ENCODE results near the gene ZNF516.
"Not testable (repeated sequence)": the region's sequence is repeated elsewhere in the genome, so short reads cannot be mapped to it uniquely, and the experiment has no call there.

ZNF516 gene

DNA sequence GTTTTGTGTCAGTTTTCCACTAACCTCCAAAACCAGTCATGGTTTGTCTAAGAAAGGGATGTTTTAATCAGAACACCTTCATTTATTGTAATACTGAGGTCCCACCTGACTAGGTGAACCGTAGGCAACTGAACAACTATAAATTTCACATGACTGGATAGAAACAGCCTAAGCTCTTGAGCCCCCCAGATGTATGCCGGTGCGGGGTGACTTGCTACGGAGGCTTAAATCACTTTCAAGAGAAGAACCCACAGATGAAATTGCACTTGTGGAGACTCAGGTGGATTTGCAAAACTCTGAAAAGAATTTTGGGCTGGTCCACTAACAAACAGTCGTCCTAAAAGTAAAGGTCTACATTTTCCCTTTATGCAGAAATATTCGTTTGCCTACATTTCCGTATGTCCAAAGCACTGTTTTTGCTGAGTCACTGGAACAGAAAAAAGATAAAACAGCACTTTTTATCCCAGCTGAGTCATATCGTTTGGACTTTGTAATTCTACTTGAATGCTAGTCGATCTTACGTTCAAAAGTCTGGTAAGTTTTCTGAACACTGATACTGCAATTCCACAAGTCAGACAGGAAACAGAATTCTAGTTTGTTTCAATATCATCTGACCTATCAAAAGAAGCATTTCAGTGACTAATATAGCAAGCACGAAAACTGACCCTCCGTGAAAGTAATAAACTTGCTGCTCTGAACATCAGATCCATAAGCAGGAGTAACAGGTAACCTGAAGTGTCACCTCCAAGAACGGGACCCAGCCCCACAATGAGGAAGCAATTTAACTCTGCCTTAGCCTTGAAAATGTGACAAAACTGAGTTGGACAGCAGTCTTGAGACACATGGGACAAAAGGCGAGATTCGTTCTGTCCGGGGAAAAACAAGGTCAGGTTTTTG, 18.1 kb downstream of the ZNF516 start:
- no peak for DNase-seq (ENCODE audit: low read depth, low spot score)
- no peak overlapping the region for H3K4me3 ChIP-seq (ENCODE audit: low read length)

DNA sequence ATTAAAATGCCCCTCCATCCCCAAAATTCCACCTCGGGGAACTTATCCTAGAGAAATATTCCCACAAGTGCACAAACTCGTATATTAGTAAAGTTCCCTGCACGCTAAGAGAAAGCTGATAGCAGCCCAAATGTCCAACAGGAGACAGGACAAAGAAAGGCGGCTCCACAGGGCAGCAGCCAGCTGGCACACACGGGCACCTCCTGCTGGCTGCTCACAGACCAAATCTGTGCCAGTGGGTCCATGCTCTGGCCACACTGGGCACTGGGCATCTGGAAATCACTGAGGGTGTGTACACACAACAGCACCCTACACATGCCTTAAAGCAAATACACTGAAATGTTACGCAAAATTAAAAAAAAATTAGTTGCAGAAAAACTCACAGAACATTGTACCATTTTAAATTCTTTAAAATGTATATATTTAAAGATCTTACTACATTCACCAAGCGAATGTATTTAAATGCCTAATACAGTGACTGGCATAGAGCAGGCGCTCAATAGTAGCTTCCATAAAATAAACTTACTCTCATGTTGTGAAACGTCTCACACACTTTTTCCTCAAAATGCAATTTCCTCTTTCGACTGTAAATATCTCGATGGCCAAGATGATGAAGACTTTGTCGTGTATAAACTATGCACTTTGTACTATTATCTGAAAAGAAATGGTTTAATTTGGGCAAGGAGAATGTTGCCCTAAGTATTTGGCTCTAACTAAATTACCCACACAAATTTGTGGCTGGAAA, 19.4 kb downstream of the ZNF516 start:
- no peak for DNase-seq (ENCODE audit: low read depth, low spot score)
- no peak overlapping the region for H3K4me3 ChIP-seq (ENCODE audit: low read length)

DNA sequence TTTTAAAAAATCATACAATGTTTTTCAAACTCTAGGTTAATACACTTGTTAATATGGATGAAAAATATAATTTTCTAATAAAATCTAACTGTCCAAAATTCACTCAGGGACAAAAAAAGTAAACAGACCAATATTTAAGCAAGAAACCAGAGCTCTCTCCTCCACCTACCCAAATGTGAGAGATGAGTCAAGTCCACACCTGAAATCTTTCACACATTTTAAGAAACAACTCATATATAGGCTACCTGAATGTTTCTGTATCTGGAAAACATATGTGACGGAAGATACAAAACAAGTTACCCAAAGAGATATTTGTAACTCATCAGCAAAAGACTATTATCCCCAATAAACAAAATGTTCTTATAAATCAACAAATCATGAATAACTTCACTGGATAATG, 20.2 kb downstream of the ZNF516 start:
- DNase-seq (ENCODE audit: low read depth, low spot score) = no peak
- H3K4me3 ChIP-seq (ENCODE audit: low read length) = no peak overlapping the region

DNA sequence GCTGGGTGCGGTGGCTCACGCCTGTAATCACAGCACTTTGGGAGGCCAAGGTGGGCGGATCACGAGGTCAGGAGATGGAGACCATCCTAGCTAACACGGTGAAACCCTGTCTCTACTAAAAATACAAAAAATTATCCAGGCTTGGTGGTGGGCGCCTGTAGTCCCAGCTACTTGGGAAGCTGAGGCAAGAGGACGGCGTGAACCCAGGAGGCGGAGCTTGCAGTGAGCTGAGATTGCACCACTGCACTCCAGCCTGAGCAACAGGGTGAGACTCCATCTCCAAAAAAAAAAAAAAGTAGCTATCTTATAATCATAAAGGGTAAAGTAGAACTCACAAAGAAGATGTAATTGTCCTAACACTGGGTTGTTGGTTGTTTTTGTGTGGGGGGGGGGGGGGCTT, 21.5 kb downstream of the ZNF516 start:
- H3K4me3 ChIP-seq (ENCODE audit: low read length); DNase-seq (ENCODE audit: low read depth, low spot score): not testable (repeated sequence)

DNA sequence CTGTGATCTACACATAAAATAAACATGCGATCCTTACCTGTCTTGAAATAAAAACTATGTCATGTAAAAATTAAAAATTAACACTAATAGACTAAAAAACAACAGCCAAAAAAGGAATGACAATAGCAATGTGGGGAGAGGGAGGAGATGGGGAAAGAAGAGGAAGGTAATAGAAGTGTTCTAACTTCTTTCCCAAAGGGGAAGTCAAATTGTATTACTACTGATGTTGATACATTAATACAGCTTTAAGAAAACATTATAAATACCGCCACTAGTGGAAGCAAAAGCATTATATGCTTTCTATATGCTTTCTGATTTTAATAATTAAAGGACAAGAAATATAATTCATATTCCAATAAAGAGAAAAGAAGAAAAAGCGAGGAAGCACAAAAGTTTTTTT, 22.2 kb downstream of the ZNF516 start:
- H3K4me3 ChIP-seq (ENCODE audit: low read length) = no peak overlapping the region
- DNase-seq (ENCODE audit: low read depth, low spot score) = no peak

DNA sequence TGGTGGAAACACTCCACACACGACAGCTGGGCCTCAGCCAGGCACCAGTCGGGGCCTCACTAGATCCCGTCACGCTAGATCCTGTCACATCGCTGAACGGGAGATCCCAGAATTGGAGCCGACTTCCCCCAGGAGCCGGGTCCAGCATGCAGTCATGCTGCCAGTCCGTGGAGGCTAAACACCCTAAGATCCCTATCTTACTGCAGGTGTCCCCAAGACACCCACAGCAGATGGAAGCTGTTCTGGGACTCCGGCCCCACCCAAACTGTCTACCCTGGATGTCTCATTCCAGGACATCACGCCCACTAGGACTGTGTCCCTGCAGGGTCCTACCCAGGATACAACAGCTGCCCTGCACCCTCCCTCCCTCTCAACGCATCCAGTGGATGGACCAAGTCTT, 23.4 kb downstream of the ZNF516 start:
- no peak for DNase-seq (ENCODE audit: low read depth, low spot score)
- no peak overlapping the region for H3K4me3 ChIP-seq (ENCODE audit: low read length)

DNA sequence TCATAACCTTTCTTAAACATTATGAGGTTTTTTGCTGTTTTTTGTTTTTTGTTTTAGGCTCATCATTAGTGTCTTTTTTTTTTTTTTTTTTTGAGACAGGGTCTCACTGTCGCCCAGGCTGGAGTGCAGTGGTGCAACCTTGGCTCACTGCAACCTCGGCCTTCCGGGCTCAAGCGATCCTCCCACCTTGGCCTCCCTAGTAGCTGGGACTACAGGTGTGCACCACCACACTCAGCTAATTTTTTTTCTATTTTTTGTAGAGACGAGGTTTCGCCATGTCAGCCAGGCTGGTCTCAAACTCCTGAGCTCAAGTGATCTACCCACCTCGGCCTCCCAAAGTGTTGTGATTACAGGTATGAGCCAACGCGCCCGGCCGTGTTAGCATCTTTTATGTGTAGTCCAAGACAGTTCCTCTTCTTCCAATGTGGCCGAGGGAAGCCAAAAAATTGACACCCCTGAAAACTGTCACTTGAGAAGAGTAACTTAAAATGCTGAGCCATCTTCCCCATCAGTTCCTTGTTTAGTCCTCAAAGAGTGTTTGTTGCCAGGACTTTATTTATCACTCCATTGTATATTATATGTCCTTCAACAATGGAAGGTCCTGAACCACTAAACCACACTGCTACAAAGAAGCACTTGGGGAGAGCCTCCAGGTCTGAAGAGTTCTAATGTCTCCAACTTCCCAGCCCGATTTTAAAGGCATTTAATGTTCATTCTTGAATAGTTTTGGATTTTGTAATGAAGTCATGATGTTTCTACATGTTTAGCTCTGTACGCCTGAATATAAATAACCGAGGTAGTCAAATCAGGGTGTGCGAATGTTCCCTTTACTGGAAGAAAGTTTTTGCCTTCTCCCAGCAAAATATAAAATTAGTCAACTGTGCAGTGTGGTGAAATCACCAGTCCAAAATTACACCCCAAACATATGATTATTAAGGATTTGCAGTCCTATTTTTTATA, 26.4 kb downstream of the ZNF516 start:
- no peak for DNase-seq (ENCODE audit: low read depth, low spot score)

DNA sequence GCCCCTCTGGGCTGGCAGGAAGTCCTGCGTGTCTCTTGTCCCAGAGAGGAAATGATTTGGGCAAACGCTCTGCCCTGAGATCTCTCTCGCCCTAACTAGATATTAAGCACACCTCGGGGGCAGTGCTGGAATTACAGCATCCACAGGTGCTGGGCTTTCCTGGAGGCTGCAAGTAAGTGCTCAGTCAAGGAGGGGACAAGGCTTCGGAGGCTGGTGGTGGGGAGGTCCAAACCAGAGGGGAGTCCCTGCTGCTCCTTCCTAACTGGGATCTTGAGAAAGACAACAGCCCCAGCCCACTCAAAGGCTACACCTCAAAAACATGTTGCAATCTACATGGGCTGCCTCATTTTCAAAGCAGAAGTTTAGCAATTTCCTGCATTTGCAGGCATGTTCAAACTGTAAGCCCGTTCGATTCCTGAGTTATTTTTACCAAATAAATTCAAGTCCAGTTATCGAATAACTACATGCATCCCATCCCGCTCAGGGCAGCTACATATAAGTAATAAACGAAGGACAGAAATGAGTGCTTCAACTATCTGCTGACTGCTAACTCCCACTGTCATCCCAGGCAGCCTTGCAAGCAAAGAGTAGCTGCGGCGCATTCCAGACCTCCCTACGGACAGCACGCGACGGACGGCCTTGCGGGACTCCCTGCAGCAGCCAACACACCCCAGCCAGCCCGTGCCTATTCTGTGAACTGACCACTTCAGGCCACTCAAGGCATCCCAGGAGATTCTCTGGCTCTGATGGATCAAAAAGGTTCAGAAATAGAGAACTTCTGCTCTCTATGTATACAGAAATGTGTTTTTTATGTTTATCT, 27.5 kb downstream of the ZNF516 start:
- DNase-seq (ENCODE audit: low read depth, low spot score) = no peak
- no peak overlapping the region for H3K4me3 ChIP-seq (ENCODE audit: low read length)

More for the DNA sequence above, 26.4 kb downstream of the ZNF516 start:
- H3K4me3 ChIP-seq (ENCODE audit: low read length) = no peak overlapping the region

DNA sequence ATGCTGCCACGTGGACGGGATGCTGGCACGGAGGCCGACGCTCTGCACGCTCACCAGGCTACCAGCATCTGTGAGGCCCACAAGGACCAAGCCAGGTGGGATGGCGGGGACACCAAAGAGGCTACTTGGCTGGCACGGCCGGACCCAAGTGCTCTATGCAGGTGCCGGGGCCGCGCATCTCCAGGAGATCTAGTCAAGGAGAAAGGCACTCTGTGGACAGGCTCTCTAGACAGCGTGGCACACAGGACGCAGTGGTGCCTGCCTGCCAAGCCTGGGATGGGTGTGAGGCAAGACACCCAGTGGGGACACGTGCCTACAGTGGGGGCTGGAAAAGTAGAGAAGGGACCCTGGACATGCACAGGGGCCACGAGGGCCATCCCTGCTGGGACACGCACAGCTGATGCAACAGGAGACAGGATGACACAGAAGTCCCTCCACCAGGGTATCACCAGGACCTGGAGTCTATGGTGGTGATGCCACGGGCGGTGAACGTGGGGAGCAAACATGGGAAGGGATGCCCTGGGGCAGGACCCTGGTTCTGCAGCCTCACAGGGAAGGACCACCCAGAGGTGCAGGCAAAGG, 28.5 kb downstream of the ZNF516 start:
- H3K4me3 ChIP-seq (ENCODE audit: low read length) = no peak overlapping the region
- DNase-seq (ENCODE audit: low read depth, low spot score) = no peak

DNA sequence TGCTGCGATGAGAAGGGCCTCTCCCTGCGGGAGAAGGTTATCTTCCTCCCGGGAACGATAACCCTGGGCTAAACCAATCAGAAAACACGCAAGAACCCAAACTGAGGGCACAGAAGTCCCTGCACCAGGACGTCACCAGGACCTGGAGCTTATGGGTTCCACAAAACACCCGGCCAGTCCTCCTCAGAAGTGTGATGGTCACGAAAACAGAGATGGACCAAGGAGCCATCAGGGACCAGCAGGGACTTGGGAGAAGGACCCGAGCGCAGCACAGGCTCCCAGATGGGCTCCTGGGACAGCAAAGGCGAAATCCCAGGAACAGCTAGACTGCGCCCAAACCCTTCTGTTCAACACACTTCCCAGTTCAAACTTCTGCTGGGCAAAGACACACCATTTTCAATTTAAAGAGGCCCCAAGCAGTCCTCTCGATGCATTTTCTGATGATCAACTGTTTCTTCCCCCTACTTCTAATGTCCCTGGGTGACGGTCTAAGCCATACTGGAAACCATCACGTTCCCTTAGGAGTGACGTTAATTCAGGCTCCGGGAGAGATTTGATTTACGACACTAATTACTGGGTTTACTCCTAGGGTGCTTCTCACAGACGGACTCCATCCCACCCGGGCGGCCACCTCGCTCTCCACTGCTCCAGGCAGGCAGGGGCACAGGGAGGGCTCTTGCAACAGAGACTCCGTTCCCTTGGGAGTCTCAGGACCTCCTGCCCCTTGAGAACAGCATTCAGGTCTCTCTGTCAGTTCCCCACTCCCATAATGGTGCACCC, 29.2 kb downstream of the ZNF516 start:
- no peak for DNase-seq (ENCODE audit: low read depth, low spot score)
- no peak overlapping the region for H3K4me3 ChIP-seq (ENCODE audit: low read length)

DNA sequence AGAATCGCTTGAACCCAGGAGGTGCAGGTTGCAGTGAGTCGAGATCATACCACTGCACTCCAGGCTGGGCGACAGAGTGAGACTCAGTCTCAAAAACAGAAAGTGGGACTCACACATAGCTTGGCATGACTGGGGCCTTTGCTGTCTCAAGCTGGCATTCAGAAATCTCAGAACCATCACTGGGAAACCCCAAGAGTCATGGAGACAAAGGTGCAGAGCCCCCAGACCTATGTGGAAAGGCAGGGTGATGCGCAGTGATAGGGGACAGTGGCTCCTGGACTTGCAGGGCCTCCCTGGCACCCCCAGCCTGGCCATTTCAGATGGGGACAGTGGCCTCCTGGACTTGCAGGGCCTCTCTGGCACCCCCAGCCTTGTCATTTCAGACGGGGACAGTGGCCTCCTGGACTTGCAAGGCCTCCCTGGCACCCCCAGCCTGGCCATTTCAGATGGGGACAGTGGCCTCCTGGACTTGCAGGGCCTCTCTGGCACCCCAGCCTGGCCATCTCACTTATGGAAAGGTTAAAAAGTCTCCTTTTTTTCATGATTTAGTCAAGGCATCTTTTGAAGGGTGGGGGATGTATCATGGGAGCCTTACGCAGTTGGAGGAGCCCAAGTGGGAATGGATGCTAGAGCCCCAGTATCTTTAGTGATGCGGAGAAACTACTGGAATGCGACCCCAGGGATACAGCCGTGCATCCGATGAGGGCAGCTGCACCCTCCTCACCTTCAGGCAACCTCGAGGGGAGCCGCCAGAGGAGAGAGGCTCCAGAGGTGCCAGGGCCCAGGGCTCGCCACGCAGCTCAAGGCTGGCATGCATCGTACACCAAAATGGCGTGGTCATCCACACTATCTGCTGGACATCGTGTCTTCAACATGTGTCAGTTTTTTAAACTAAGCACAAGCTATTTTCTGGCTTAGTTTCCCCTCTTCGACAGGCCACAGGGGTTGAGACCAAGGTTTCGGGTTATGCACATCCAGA, 30.5 kb downstream of the ZNF516 start:
- H3K4me3 ChIP-seq (ENCODE audit: low read length) = no peak overlapping the region
- no peak for DNase-seq (ENCODE audit: low read depth, low spot score)

DNA sequence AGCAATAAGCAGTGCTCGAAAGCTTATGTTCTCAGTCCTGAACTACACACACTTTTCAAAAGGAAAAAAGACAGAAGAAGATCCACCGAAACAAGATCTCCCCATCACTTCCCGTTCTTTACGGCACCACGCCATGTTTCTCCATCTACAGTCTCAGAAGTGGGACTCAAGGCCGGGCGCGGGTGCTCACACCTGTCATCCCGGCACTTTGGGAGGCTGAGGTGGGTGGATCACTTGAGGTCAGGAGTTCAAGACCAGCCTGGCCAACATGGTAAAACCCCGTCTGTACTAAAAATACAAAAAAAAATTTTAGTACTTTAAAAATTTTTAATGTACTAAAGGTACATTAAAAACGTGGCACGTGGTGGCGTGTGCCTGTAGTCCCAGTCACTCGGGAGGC, 31.2 kb downstream of the ZNF516 start:
- DNase-seq (ENCODE audit: low read depth, low spot score) = no peak
- no peak overlapping the region for H3K4me3 ChIP-seq (ENCODE audit: low read length)

DNA sequence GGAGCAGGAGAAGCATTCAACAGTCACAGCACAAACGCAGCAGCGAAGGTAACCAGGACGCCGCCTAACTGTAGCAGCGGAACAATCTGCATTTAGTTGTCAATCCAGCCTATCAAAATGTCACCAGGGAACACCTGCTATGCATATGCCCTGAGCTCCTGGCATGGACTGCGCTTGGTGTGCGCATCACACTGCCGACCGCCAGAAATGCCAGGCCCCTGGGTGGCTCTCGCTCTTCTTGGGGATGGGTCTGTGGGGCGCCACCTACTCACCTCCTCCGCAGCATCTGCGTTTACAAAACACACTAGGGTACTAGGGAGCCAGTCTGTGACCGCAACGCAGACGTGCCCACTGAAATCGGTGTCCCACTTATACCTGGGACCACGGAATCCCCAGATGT, 31.7 kb downstream of the ZNF516 start:
- DNase-seq (ENCODE audit: low read depth, low spot score) = no peak

DNA sequence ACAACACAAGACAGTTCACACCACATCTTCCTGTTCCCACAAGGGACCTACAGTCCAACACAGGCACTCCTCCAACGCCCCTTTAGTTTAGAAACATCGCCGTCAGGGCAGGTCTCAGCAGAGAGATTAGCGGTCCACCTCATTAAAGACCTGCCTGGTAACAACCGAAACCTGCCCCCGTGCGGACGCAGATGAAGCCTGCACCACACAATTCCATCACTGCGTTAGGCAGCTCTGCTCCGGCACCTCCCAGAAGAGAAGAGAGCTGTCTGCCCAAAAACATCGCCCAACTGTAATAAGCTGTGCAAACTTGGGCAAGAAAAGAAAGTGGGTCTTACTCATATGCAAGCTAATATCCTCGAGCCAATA, 32.7 kb downstream of the ZNF516 start:
- no peak for DNase-seq (ENCODE audit: low read depth, low spot score)
- no peak overlapping the region for H3K4me3 ChIP-seq (ENCODE audit: low read length)

More for the DNA sequence above, 31.7 kb downstream of the ZNF516 start:
- no peak overlapping the region for H3K4me3 ChIP-seq (ENCODE audit: low read length)

DNA sequence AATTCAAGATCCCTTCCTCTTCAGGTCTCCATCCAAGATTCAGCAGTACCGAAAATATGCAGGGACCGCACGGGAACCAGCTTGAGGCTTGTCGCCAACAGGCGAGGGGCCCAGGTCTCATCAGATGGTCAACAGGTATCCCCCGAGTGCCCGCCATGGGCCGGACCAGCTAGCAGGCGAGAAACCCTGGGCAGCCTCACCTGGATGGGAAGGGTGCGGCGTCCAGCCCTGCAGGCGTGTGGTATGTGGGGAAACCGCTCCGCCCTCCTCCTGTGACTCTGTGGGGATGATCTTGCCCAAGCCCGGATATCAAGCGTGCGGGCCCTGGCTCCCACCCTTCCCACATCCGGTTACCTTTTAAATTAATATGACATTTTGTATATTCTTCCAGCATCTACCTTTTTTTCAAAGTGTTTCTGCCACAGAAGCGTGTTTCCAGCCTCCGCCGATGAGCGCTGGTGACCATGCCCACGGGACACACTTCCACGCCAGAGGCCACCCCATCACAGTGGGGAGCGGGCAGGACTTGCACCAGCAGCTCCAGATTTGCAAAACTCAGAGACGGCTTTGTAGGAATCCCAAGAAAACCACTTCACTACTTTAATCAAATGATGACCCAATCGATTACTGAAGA, 33.2 kb downstream of the ZNF516 start:
- DNase-seq (ENCODE audit: low read depth, low spot score) = no peak
- H3K4me3 ChIP-seq (ENCODE audit: low read length) = no peak overlapping the region

DNA sequence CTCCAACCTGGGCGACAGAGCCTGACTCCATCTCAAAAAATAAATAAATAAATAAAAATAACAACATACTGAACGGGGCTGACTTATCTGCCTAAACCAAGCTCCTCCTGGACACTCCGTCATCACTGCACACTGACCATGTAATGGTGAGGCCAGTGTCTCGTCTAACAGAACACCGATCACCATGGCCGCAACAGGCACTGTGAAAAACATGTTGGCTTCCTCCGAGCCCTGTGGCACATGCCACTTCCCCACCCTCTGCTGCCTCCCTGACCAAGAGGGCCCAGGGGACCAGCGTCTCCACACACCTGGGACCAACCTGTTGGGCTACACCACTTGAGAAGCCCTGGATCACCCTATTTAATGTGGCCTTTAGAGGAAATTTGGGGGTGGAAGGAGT, 33.9 kb downstream of the ZNF516 start:
- DNase-seq (ENCODE audit: low read depth, low spot score) = no peak
- H3K4me3 ChIP-seq (ENCODE audit: low read length) = no peak overlapping the region

Data from Jurkat, Clone E6-1 (cell line).